Upper lobe of right lung (tissue), 1 donor: ENCODE results near the gene SSC5D. TPM values are rescaled to one million over a fixed set of nuclear protein-coding genes. Genes with fewer than 3 reads are reported as not detected.

Experiments used
- ATAC-seq: fragments of 200-7000 bp; cut with Tn5 transposase; one replicate; pipeline ENCODE4 v1.9.1; 2020; ENCODE audit warnings: mild to moderate bottlenecking, moderate library complexity
- DNase-seq: peaks from one replicate; pipeline ENCODE4 v3.0.0-alpha.2; 2020
- H3K27ac ChIP-seq: fragments of 200-600 bp; one replicate; pipeline ENCODE4 v1.8.0; 2022
- H3K27me3 ChIP-seq: fragments of 200-600 bp; one replicate; pipeline ENCODE4 v1.8.0; 2022; ENCODE audit warnings: mild to moderate bottlenecking
- H3K36me3 ChIP-seq: fragments of 200-600 bp; one replicate; pipeline ENCODE4 v1.8.0; 2022
- H3K4me1 ChIP-seq: fragments of 200-600 bp; one replicate; pipeline ENCODE4 v1.8.0; 2022
- H3K4me3 ChIP-seq: fragments of 200-600 bp; one replicate; pipeline ENCODE4 v1.8.0; 2022; ENCODE audit warnings: mild to moderate bottlenecking
- H3K9me3 ChIP-seq: fragments of 200-600 bp; one replicate; pipeline ENCODE4 v1.8.0; 2022
- intact Hi-C: fragments of 100-400 bp; cut with DNase I; formaldehyde crosslinking; loops from one replicate; pipeline ENCODE4 v1.11.0; 2022
- total RNA-seq: library from RNA; stranded (reverse); fragmentation: NEBNext Ultra II Directional; extraction: Animal tissue kit (Norgen Biotek cat#: 25700); gene quantifications from one replicate; pipeline ENCODE4 v1.2.1, GENCODE V29; 2021
- TF ChIP-seq, protein P1 (sequence below): fragments of 200-600 bp; IDR thresholded peaks from one replicate; pipeline ENCODE4 v1.8.0; 2022; ENCODE audit warnings: antibody characterized with exemption
- donor health status: DM: no; HTN: yes; CAD: no; lungs with severe emphysema.

The SSC5D gene
- total RNA-seq, 1 donor from 2014 or later: 6.0 TPM

DNA sequence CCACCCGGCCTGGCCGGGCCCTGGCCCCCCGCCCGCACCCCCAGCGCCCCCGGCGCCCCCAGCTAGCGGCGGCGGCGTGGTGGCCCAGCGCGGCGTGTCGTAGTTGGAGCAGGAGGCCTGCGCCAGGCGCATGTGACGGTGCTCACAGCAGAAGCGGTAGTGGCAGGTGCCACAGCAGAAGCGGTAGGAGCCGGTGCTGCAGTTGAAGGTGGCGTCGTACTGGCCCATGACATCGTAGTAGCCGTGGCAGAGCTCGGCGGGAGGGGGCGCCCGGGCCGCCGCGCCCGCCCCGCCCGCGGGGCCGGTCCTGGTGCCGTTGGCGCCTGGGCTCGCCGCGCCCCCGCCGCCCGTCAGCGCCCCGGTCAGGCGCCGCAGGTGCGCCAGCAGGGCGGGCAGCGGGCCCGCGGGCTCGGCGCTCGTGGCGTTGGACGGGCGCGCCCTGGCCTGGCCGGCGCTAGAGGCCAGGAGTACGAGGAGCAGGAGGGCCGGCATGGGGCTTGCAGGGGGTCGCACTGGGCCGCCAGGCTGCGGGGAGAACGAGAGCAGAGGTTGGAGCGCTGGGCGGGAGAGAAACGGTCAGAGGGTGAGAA lies 45.8 kb upstream of the SSC5D start:
- intact Hi-C loops: no loop called here
- Histone ChIP-seq H3K9me3 (no peaks in the 10 kb centered on the region), H3K27me3 (peaks cover 56% of the 10 kb centered on the region), H3K27ac (no peak overlapping the region), H3K36me3 (no peaks in the 10 kb centered on the region), H3K4me1 (peaks cover 3% of the 10 kb centered on the region), H3K4me3 (no peak overlapping the region)
- DNase-seq (no peak), ATAC-seq (no peak)
- TF ChIP-seq, protein P1, sequence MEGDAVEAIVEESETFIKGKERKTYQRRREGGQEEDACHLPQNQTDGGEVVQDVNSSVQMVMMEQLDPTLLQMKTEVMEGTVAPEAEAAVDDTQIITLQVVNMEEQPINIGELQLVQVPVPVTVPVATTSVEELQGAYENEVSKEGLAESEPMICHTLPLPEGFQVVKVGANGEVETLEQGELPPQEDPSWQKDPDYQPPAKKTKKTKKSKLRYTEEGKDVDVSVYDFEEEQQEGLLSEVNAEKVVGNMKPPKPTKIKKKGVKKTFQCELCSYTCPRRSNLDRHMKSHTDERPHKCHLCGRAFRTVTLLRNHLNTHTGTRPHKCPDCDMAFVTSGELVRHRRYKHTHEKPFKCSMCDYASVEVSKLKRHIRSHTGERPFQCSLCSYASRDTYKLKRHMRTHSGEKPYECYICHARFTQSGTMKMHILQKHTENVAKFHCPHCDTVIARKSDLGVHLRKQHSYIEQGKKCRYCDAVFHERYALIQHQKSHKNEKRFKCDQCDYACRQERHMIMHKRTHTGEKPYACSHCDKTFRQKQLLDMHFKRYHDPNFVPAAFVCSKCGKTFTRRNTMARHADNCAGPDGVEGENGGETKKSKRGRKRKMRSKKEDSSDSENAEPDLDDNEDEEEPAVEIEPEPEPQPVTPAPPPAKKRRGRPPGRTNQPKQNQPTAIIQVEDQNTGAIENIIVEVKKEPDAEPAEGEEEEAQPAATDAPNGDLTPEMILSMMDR: no peak

DNA sequence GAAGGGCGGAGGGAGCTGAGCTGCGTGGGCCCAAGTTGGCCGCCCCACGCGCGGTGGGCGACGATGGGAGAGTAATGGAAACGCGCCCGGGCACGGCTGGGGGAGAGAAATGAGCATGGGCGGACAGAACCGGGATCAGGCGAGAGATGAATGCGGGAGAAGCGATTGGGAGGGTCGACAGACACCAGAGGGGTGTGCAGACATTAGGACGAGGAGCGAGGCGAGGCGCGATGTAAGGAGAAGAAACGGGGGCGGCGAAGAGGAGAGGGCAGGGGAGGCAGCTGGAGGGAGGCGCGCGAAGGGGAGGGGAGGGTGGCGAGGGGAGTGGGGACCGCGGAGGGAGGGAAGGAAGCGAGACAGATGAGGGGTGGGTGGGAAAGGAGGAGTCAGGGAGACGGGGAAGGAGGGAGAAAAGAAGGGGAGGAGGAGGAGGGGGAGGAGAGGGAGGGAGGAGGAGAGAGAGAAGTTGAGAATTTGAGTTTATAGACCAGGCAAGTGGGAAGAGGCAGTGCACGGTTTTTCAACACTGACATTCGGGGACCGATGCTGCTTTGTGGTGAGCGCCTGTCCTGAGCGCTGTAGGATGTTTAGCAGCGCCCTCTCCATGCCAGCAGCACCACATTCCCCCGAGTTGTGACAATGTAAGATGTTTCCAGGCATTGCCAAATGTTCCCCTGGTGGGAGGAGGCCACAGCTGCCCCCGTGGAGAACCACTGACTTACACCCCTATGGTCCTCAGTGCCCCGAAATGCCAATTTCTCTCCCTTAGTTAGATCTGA lies 45.0 kb upstream of the SSC5D start, which contains the start of gene SHISA7:
TSS of gene SHISA7 (minus strand) at position 256 of the 779 bp plus-strand sequence. CDS start 437 bp downstream, outside the sequence.
- Histone ChIP-seq H3K36me3 (no peaks in the 10 kb centered on the region), H3K4me1 (peaks cover 3% of the 10 kb centered on the region), H3K4me3 (no peak within 1 kb of the TSS), H3K27me3 (peaks cover 56% of the 10 kb centered on the region), H3K9me3 (no peaks in the 10 kb centered on the region), H3K27ac (no peak within 1 kb of the TSS)
- no peak for ATAC-seq
- intact Hi-C loops: no loop called here
- TF ChIP-seq, protein P1: no peak
- DNase-seq: no peak

GRCh38 chr19:55443824-55444480 lies 44.3 kb upstream of the SSC5D start:
- Histone ChIP-seq H3K27me3 (peaks cover 53% of the 10 kb centered on the region), H3K27ac (no peak overlapping the region), H3K4me1 (peaks cover 3% of the 10 kb centered on the region), H3K36me3 (no peaks in the 10 kb centered on the region), H3K9me3 (no peaks in the 10 kb centered on the region), H3K4me3 (no peak overlapping the region)
- DNase-seq (no peak), ATAC-seq (no peak)
- intact Hi-C loops: no loop called here
- TF ChIP-seq, protein P1: no peak

GRCh38 chr19:55444646-55445045 lies 43.6 kb upstream of the SSC5D start:
- Histone ChIP-seq H3K36me3 (no peaks in the 10 kb centered on the region), H3K27me3 (peaks cover 53% of the 10 kb centered on the region), H3K4me3 (no peak overlapping the region), H3K4me1 (peaks cover 3% of the 10 kb centered on the region), H3K9me3 (no peaks in the 10 kb centered on the region), H3K27ac (no peak overlapping the region)
- intact Hi-C loops: no loop called here
- TF ChIP-seq, protein P1: no peak
- DNase-seq: no peak
- no peak for ATAC-seq

GRCh38 chr19:55446060-55446459 lies 42.2 kb upstream of the SSC5D start:
- H3K27me3 ChIP-seq: peaks cover 41% of the 10 kb centered on the region
- TF ChIP-seq, protein P1: no peak
- ATAC-seq (no peak), DNase-seq (no peak)
- peaks cover 2% of the 10 kb centered on the region for H3K4me1 ChIP-seq
- no peak overlapping the region for H3K27ac ChIP-seq
- H3K4me3 ChIP-seq: no peak overlapping the region
- intact Hi-C loops: no loop called here
- no peaks in the 10 kb centered on the region for H3K9me3 ChIP-seq
- no peaks in the 10 kb centered on the region for H3K36me3 ChIP-seq
